Activated CD4-positive, alpha-beta T cell treated with anti-CD3 and anti-CD28 coated beads for 1 hour (primary cell): ENCODE results near the gene IBA57.

ENCODE experiments used
- DNase-seq: peaks from one replicate; pipeline ENCODE4 v3.0.0-alpha.2; 2020

Gene IBA57

DNA sequence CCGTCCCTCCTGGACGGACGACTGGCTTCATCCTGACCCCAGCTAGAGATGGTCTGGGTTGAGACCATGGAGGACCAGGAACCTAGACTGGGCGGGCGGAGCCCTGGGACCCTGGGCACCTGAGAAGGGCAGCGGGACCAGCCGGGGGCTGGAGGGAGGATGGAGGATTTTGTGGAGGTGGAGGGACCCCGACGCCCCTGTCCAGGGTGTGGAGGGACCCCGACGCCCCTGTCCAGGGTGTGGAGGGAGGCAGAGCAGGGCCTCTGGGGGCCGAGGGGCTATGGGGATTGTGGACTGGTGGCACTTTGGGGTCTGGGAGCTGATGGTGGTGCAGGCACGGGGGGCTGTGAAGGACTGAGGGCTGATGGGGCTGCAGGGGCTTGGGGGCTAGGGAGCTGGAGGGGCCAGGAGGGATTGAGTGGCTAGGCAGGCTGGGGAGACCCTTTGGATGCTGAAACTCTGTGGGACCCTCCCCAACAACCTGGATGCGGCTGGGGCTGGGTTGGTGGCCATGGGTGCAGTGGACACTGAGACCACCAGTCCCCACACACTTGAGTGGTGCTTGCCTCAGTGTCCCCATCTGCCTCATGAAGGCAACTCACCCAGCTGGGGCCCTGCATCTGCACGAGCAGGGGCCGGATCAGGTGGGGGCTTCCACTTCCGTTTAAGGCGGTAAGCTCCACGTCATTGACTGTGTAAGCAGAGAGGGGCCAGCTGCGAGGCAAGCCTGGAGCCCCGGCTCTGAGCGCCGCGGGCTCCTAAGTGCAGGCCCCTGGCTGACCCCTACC, 8.5 kb upstream of the IBA57 start:
- DNase-seq, result no peak

DNA sequence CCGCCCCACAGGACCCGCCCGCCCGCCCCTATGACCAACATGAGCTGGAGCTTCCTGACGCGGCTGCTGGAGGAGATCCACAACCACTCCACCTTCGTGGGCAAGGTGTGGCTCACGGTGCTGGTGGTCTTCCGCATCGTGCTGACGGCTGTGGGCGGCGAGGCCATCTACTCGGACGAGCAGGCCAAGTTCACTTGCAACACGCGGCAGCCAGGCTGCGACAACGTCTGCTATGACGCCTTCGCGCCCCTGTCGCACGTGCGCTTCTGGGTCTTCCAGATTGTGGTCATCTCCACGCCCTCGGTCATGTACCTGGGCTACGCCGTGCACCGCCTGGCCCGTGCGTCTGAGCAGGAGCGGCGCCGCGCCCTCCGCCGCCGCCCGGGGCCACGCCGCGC, 7.9 kb upstream of the IBA57 start:
- no peak for DNase-seq

DNA sequence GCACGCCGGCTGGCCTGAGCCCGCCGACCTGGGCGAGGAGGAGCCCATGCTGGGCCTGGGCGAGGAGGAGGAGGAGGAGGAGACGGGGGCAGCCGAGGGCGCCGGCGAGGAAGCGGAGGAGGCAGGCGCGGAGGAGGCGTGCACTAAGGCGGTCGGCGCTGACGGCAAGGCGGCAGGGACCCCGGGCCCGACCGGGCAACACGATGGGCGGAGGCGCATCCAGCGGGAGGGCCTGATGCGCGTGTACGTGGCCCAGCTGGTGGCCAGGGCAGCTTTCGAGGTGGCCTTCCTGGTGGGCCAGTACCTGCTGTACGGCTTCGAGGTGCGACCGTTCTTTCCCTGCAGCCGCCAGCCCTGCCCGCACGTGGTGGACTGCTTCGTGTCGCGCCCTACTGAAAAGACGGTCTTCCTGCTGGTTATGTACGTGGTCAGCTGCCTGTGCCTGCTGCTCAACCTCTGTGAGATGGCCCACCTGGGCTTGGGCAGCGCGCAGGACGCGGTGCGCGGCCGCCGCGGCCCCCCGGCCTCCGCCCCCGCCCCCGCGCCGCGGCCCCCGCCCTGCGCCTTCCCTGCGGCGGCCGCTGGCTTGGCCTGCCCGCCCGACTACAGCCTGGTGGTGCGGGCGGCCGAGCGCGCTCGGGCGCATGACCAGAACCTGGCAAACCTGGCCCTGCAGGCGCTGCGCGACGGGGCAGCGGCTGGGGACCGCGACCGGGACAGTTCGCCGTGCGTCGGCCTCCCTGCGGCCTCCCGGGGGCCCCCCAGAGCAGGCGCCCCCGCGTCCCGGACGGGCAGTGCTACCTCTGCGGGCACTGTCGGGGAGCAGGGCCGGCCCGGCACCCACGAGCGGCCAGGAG, 7.2 kb upstream of the IBA57 start:
- DNase-seq, result no peak

GRCh38 chr1:228159008-228159665, 6.5 kb upstream of the IBA57 start:
- DNase-seq, result no peak

DNA sequence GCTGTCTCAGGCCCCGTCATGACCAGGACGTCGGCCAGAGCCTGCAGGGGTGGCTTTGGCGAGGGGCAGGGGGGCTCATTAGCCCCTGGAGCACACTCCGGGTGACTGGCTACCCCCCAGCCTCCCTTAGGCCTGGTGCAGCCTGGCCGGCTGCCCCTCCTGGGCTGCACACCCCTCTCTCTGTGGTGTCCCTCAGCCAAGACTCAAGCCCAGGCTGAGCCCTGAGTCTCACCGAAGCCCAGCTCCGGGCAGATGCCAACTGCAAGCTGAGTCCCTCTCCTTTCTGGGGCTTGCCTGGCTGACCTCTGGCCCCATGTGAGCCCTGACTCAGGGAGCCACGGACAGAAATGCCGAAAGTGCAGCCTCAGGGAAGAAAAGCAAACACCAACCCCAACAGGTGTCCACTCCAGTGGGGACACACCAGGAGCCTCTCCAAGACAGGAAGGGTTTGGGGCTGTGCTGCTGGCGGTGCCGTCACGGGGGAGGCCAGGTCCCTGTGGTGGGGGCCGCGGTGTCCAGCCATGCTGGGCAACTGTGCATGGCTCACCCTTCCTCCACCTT, 5.3 kb upstream of the IBA57 start:
- no peak for DNase-seq

DNA sequence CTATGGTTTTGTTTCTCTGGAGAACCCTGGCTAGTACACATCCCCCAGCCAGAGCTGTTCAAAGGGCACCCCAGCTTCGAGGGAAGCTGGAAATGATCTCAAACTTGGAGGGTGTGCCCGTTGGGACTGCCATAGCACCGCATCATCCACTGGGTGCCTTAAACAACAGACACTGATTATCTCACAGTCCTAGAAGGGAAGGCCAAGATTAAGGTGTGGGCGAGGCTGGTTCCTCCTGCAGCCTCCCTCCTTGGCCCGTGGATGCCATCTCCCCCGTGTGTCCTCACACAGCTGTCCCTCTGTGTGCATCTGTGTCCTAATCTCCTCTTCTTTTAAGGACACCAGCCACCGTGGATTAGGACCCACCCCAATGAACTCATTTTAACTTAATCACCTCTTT, 4.2 kb upstream of the IBA57 start:
- DNase-seq, result no peak

GRCh38 chr1:228161866-228162265, 3.7 kb upstream of the IBA57 start:
- no peak for DNase-seq

GRCh38 chr1:228162286-228163006, 3.2 kb upstream of the IBA57 start:
- no peak for DNase-seq

- no peak for DNase-seq
Measured at GRCh38 chr1:228163007-228163753, 2.4 kb upstream of the IBA57 start.

GRCh38 chr1:228163776-228164519, 1.7 kb upstream of the IBA57 start:
- no peak for DNase-seq

- no peak for DNase-seq
Measured at GRCh38 chr1:228164561-228165371, 838 bp upstream of the IBA57 start.

GRCh38 chr1:228166170-228166936, 749 bp downstream of the IBA57 start:
- no peak for DNase-seq

DNA sequence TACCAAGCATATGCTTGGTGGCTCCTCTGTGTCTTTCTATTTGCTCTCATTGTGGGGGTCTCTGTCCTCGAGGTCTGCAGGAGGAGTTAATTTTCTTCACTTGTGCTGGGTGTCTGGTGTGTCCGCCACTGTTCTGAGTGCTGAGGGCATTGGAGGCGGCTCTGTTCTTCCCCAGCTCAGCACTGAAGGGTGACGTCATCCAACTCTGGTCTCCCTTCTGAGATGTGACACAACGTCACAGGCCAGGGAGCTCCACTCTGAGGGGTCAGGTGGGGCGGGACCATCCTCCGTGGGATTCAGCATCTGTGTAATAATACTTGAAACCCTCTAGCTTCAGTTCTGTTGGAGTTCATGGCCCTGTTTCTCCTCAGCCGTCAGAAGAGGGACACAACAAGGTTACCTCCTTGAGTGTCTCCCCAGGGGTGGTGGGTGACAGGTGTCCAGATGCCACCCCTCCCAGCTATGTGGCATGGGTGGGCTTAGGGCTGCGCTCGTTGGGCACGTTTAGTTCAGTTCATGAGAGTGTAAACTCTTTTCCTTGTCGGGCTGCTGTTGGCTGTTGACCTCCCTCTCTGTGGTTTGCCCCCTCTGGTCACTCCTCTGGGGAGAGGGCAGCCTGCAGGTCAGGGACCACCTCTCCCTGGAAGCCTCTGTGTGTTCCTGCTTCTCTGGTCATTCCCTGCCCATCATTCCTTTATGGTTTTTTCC, 3.1 kb downstream of the IBA57 start:
- DNase-seq, result no peak

GRCh38 chr1:228169345-228169744, 3.7 kb downstream of the IBA57 start:
- no peak for DNase-seq

DNA sequence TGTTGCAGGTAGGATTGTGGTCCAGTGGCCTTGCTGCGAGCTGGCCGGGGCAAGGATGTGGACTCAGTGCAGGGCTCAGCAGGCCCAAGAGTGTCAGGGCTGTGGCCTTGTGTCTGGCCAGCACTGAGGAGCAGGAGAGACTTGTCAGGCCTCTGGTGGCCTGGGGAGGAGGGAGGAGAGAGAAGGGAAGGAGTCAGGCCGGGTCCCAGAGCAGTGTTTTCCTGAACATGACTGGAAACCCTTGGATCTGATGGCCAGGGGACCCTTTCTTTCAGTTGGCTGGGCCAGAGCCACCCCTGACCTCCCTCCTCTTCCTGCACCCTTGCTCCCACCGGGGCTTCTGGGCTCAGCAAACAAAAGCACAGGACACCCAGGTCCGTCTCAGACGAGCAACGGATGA, 5.1 kb downstream of the IBA57 start:
- no peak for DNase-seq

- no peak for DNase-seq
Measured at GRCh38 chr1:228171221-228171891, 5.8 kb downstream of the IBA57 start.

DNA sequence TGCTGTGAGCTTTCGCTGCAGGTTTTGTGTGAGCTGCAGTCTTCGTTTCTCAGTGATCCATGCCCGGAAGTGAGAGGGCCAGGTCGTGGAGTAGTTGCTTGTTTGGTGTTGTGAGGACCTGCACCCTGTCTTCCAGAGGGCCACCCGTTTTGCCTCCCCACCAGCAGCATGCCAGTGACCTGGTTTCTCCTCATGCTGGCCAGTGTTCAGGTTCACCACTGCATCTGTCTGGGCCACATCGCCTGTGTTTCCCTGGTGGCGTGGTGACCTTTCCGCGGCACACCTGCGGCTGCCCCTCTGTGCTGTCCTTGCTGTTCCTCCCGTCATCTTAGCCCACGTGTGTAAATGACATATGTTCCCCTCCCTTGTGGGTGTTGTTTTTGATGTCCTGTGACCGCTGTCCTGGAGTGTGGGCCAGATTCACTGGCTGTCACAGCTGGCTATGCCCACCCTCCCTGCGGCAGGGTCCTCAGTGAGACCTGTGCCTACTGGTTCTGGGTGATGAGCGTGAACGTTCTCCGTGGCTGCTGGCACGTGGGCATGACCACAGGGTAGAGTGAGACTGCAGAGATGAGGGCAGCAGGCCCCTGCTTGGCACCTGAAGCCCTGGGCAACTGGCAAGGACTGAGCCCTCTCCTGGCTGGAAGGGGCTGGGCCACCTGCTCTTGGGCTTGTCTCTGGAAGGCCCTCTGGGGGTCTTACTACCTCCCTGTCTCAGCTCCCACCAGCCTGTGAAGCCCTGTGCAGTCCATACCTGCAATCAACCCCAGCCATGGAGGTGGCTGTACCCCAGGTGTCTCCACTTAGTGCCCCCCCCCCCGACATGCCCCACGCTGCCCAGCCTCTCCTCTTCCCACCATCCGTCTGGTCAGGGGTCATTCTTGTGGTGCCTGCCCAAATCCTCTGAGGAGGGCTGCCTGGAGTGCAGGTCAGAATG, 7.3 kb downstream of the IBA57 start:
- DNase-seq, result no peak
